ENCODE measurements around the gene RRAGA.
"Not testable (repeated sequence)": the region's sequence is repeated elsewhere in the genome, so short reads cannot be mapped to it uniquely, and the experiment has no call there.

RRAGA gene, protein sequence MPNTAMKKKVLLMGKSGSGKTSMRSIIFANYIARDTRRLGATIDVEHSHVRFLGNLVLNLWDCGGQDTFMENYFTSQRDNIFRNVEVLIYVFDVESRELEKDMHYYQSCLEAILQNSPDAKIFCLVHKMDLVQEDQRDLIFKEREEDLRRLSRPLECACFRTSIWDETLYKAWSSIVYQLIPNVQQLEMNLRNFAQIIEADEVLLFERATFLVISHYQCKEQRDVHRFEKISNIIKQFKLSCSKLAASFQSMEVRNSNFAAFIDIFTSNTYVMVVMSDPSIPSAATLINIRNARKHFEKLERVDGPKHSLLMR

DNA sequence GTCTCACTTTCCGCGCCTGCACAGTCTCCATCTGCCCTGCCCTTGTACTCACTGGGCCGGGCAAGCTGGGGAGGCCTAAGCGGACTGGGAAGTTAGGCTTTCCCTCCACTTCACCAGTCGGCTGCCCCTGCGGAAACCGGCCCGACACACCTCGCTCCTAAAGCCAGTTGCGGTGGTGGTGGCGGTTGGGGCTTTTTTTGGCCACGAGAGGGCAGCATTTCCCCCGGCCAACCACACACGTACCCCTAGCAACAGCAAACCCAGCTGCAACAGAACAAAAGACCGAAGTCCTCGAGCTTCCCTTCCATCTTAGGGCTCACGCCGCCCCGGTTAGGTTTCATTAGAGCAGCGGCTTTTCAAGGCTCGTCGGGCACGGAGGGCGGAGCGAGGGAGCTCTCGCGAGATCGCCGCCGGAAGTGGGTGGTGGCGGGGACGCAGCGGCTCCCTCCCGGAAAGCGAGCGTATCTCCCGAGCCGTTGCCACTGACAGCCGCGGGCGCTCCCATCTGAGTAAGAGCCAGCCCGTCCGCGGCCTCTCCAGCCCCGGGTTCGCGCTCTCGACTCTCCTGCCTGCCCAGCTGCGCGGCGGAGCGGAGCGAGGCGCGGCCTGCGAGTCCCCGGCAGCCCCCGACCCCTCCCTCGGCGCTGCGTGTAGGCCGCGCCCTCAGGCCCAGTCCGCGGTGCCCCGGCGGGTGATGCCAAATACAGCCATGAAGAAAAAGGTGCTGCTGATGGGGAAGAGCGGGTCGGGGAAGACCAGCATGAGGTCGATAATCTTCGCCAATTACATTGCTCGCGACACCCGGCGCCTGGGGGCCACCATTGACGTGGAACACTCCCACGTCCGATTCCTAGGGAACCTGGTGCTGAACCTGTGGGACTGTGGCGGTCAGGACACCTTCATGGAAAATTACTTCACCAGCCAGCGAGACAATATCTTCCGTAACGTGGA is at the start of gene RRAGA:
TSS of gene RRAGA (plus strand) at position 462 of the 951 bp plus-strand sequence. CDS start at position 695, 233 bp downstream.
- Mint-ChIP-seq H3K27me3 (ENCODE audit: low read depth) (no peaks in the 10 kb centered on the region), H3K36me3 (ENCODE audit: low read depth) (peaks cover 3% of the 10 kb centered on the region), H3K9me3 (no peaks in the 10 kb centered on the region), H3K27ac (peak within 1 kb of the TSS; percentile 99 to 100 (median 100)), H3K4me1 (peaks cover 39% of the 10 kb centered on the region), H3K4me3 (peak within 1 kb of the TSS; percentile 94 to 99 (median 96))
- TF ChIP-seq, protein P1, sequence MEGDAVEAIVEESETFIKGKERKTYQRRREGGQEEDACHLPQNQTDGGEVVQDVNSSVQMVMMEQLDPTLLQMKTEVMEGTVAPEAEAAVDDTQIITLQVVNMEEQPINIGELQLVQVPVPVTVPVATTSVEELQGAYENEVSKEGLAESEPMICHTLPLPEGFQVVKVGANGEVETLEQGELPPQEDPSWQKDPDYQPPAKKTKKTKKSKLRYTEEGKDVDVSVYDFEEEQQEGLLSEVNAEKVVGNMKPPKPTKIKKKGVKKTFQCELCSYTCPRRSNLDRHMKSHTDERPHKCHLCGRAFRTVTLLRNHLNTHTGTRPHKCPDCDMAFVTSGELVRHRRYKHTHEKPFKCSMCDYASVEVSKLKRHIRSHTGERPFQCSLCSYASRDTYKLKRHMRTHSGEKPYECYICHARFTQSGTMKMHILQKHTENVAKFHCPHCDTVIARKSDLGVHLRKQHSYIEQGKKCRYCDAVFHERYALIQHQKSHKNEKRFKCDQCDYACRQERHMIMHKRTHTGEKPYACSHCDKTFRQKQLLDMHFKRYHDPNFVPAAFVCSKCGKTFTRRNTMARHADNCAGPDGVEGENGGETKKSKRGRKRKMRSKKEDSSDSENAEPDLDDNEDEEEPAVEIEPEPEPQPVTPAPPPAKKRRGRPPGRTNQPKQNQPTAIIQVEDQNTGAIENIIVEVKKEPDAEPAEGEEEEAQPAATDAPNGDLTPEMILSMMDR (IDR thresholded peaks at IDR 0.05; ENCODE audit: unreplicated experiment in 3 of 3), result peak; percentile 84 to 87 (median 84)

DNA sequence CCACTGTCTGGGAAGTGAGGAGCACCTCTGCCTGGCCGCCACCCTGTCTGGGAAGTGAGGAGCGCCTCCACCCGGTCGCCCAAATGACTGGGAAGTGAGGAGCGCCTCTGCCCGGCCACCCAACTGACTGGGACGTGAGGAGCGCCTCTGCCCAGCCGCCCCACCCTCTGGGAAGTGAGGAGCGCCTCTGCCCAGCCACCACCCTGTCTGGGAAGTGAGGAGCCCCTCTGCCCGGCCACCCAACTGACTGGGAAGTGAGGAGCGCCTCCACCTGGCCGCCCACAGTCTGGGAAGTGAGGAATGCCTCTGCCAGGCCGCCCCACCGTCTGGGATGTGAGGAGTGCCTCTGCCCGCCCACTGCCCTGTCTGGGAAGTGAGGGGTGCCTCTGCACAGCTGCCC is 49.1 kb upstream of the RRAGA start:
- H3K27me3 Mint-ChIP-seq (ENCODE audit: low read depth), result peaks cover 10% of the 10 kb centered on the region
- TF ChIP-seq, protein P1 (IDR thresholded peaks at IDR 0.05; ENCODE audit: unreplicated experiment in 3 of 3), result no peak
- peaks cover 2% of the 10 kb centered on the region for H3K4me1 Mint-ChIP-seq
- no peak overlapping the region for H3K4me3 Mint-ChIP-seq
- peaks cover 48% of the 10 kb centered on the region for H3K9me3 Mint-ChIP-seq
- peaks cover 18% of the 10 kb centered on the region for H3K36me3 Mint-ChIP-seq (ENCODE audit: low read depth)
- H3K27ac Mint-ChIP-seq, result no peak overlapping the region

DNA sequence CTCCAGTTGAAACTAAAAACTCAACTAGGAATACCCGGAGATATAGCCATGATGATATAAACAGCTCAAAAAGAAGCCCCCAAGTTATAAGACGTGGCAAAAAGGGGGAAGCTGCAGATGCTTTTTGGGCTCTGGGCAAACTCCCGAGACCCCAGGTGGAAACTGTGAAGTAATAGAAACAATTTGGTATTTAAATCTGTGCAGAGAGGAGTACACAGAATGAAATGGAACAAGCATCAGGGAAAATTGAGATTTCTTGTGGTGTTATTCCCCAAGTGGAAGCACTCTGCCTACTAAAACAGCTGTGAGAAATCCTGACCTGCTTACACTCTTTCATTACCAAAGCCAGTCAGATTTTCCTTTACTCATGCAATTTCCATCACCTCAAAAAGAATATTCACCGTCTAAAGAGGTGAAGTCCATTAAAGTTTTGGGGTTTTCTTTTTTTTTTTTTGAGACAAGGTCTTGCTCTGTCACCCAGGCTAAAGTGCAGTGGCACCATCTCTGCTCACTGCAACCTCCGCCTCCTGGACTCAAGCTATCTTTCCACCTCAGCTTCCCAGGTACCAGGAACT is 39.7 kb upstream of the RRAGA start:
- peaks cover 4% of the 10 kb centered on the region for H3K9me3 Mint-ChIP-seq
- H3K4me1 Mint-ChIP-seq, result peaks cover 20% of the 10 kb centered on the region
- H3K36me3 Mint-ChIP-seq (ENCODE audit: low read depth), result no peaks in the 10 kb centered on the region
- no peaks in the 10 kb centered on the region for H3K27me3 Mint-ChIP-seq (ENCODE audit: low read depth)
- H3K4me3 Mint-ChIP-seq, result no peak overlapping the region
- TF ChIP-seq, protein P1 (IDR thresholded peaks at IDR 0.05; ENCODE audit: unreplicated experiment in 3 of 3), result no peak
- H3K27ac Mint-ChIP-seq, result peak overlapping the region in 2 of 3 experiments; percentile 60 to 62

DNA sequence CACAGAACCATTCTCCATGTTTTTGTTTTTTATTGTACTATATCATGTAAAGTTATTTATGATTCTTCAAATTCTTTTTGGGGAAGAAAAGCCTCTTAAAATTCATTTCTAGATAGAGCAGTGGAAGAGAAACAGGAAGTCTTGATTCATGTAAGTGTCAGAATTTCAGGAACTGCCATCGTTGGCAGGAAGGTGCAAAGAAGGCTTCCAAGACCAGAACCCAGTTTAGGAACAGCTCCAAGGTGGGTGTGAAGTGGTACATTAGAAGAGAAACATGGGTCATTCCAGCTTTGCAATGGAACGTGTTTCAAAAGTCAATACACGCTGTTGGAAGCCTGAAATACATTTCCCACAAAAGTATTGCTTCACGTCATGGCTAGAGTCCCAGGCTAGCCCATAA is 31.0 kb upstream of the RRAGA start:
- Mint-ChIP-seq H3K9me3 (no peaks in the 10 kb centered on the region), H3K4me3 (no peak overlapping the region), H3K27ac (no peak overlapping the region), H3K27me3 (ENCODE audit: low read depth) (peaks cover 6% of the 10 kb centered on the region), H3K36me3 (ENCODE audit: low read depth) (no peaks in the 10 kb centered on the region), H3K4me1 (peaks cover 4% of the 10 kb centered on the region)
- TF ChIP-seq, protein P1 (IDR thresholded peaks at IDR 0.05; ENCODE audit: unreplicated experiment in 3 of 3), result no peak

DNA sequence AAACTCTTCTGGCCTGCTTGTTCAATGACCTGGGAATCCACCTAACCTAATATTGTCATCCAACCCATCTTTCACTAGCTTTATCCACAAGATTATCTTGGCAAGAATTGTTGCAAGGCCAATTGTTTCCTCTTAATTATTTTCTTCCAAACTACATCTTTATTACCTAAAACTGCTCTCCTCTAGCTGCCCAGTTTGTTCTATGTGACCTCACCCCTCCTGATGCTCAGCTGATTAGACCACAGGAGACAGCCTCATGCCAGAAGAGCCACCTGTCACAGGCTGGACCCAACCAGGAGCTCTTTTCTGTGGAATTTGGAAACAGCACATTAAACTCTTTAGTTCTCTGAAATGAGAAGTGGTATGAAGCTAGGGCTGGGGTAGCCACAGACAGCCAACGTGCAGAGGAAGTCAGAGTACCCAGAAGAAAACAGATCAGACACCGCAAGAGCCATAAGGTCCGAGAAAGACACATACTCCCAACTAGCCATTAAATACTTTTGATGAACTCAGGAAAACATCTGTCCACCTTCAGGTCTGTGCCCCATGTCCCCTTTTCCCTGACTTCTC is 28.3 kb upstream of the RRAGA start:
- Mint-ChIP-seq H3K27ac (no peak overlapping the region), H3K36me3 (ENCODE audit: low read depth) (no peaks in the 10 kb centered on the region), H3K4me1 (peaks cover 10% of the 10 kb centered on the region), H3K9me3 (no peaks in the 10 kb centered on the region), H3K4me3 (no peak overlapping the region), H3K27me3 (ENCODE audit: low read depth) (peaks cover 6% of the 10 kb centered on the region)
- TF ChIP-seq, protein P1 (IDR thresholded peaks at IDR 0.05; ENCODE audit: unreplicated experiment in 3 of 3), result no peak

DNA sequence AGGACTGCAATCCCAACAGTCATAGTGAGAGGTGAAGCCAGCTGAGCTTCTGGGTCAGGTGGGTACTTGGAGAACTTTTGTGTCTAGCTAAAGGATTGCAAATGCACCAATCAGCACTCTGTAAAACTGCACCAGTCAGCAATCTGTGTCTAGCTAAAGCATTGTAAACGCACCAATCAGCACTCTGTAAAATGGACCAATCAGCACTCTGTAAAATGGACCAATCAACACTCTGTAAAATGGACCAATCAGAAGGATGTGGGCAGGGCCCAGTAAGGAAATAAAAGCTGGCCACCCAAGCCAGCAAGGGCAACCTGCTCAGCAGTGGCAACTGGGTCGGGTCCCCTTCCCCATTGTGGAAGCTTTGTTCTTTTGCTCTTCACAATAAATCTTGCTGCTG is 27.6 kb upstream of the RRAGA start:
- not testable (repeated sequence) for H3K36me3 Mint-ChIP-seq (ENCODE audit: low read depth); H3K9me3 Mint-ChIP-seq; H3K27ac Mint-ChIP-seq; H3K4me3 Mint-ChIP-seq; H3K27me3 Mint-ChIP-seq (ENCODE audit: low read depth)
- peaks cover 10% of the 10 kb centered on the region for H3K4me1 Mint-ChIP-seq

All from nephron (organoid).